ENCODE measurements around the gene ABCG1. TPM values are rescaled to one million over a fixed set of nuclear protein-coding genes. Genes with fewer than 3 reads are reported as not detected.

ABCG1 gene
- polyA plus RNA-seq, 2 of the 4 experiments (the other 2 are of a cell fraction) = 2.3 to 5.1 TPM

DNA sequence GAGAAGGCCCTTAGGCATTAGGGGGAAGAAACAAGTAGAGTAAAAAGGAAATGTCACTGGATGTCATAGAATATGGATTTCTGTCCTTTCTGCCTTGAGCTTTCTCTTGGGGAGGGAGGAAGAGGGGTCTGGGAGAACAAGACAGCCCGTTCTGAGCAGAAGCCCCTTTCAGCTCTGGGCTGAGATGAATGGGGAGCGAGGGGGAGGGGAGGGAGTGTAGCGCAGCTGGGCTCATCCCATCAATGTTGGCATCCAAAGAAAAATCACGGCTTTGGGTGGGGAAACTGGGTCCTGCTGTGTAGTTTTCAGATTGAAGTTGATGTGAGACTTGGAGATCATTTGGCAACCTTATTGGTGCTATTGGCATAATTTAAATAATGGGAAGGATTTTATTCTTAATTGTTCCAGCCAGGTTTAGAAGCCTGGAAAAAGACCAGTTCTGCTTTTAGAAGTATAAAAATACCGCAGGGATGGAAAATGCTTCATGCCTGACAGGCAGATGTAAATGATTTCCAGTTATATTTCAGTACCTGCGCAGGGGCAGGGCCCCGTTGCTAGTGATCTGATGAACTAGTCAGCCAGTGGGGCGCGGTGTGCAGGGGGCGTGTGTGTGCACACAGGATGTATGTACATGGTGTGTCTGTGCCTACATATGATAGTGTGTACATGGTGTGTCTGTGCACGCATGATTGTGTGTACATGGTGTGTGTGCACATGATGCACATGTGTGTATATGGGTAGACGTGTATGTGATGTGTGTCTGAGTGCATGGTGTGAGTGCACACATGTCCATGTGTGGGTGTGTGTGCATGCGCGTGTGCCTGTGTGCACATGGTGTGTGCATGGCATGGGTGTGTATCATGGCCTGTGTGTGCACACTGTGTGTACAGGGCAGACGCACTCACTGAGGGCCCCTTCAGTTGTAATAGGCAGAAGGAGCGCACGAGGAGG lies 36.0 kb downstream of the ABCG1 start:
- ChIA-PET POLR2A (no interaction called here), CTCF (interaction anchor here (1.3 kb wide), 1 partner anchor 109 kb away, joined by 5 read pairs; no protein-coding TSS in a partner anchor)
- WGBS (ENCODE audit: missing lambda C conversion rate) = 71% methylated on average over 16 of the region's 17 CpGs
- TF ChIP-seq RCOR1 (IDR thresholded peaks at IDR 0.05; ENCODE audit: low read depth, low read length) (no peak), CBX2 (IDR thresholded peaks at IDR 0.05; ENCODE audit: borderline replicate concordance, low read depth) (no peak), NFE2L2 (conservative IDR thresholded peaks at IDR 0.05; ENCODE audit: low read length) (no peak), HEYL (CRISPR knock-in tag; IDR thresholded peaks at IDR 0.05) (no peak), HOXB13 (CRISPR knock-in tag; IDR thresholded peaks at IDR 0.05; ENCODE audit: low read depth) (no peak), RAD21 (conservative IDR thresholded peaks at IDR 0.05 in 1 of 2, IDR thresholded peaks at IDR 0.05 in 1 of 2) (no peak), ZFP36 (IDR thresholded peaks at IDR 0.05; ENCODE audit: borderline replicate concordance, partially characterized antibody) (no peak), RARB (CRISPR knock-in tag; IDR thresholded peaks at IDR 0.05) (no peak), SREBF2 (IDR thresholded peaks at IDR 0.05) (no peak), NR3C1 (IDR thresholded peaks at IDR 0.05) (no peak), MAFK (IDR thresholded peaks at IDR 0.05; ENCODE audit: partially characterized antibody) (no peak), TFCP2L1 (CRISPR knock-in tag; IDR thresholded peaks at IDR 0.05) (no peak), TP53 (CRISPR knock-in tag; IDR thresholded peaks at IDR 0.05) (no peak), FOSB (CRISPR knock-in tag; IDR thresholded peaks at IDR 0.05) (no peak), CHD4 (IDR thresholded peaks at IDR 0.05; ENCODE audit: borderline replicate concordance) (no peak), MYC (IDR thresholded peaks at IDR 0.05; ENCODE audit: borderline replicate concordance, low read length) (no peak)
- TF ChIP-seq, protein P1, sequence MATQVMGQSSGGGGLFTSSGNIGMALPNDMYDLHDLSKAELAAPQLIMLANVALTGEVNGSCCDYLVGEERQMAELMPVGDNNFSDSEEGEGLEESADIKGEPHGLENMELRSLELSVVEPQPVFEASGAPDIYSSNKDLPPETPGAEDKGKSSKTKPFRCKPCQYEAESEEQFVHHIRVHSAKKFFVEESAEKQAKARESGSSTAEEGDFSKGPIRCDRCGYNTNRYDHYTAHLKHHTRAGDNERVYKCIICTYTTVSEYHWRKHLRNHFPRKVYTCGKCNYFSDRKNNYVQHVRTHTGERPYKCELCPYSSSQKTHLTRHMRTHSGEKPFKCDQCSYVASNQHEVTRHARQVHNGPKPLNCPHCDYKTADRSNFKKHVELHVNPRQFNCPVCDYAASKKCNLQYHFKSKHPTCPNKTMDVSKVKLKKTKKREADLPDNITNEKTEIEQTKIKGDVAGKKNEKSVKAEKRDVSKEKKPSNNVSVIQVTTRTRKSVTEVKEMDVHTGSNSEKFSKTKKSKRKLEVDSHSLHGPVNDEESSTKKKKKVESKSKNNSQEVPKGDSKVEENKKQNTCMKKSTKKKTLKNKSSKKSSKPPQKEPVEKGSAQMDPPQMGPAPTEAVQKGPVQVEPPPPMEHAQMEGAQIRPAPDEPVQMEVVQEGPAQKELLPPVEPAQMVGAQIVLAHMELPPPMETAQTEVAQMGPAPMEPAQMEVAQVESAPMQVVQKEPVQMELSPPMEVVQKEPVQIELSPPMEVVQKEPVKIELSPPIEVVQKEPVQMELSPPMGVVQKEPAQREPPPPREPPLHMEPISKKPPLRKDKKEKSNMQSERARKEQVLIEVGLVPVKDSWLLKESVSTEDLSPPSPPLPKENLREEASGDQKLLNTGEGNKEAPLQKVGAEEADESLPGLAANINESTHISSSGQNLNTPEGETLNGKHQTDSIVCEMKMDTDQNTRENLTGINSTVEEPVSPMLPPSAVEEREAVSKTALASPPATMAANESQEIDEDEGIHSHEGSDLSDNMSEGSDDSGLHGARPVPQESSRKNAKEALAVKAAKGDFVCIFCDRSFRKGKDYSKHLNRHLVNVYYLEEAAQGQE (IDR thresholded peaks at IDR 0.05) = no peak
- no peaks in the 10 kb centered on the region for H3K9me3 ChIP-seq
- no peak overlapping the region for H3K4me3 ChIP-seq
- FAIRE-seq (no peak), ATAC-seq (no peak), DNase-seq (ENCODE audit: low read depth in 1 of 2, low spot score in 1 of 2) (no peak)
- H3K27ac ChIP-seq = no peak overlapping the region
- H3K4me2 ChIP-seq = no peak overlapping the region
- H3K4me1 ChIP-seq = no peaks in the 10 kb centered on the region

GRCh38 chr21:42255825-42256224 lies 36.9 kb downstream of the ABCG1 start:
- Histone ChIP-seq H3K9me3 (no peaks in the 10 kb centered on the region), H3K4me2 (no peak overlapping the region), H3K4me3 (no peak overlapping the region), H3K4me1 (no peaks in the 10 kb centered on the region), H3K27ac (no peak overlapping the region)
- TF ChIP-seq ZFP36 (IDR thresholded peaks at IDR 0.05; ENCODE audit: borderline replicate concordance, partially characterized antibody) = no peak
- no peak for TF ChIP-seq HDAC2 (IDR thresholded peaks at IDR 0.05)
- no peak for FAIRE-seq
- ChIA-PET CTCF (no interaction called here), POLR2A (no interaction called here)
- 93% methylated on average over 2 of the region's 4 CpGs for WGBS (ENCODE audit: missing lambda C conversion rate)
- DNase-seq (ENCODE audit: low read depth in 1 of 2, low spot score in 1 of 2) = no peak
- ATAC-seq = no peak

DNA sequence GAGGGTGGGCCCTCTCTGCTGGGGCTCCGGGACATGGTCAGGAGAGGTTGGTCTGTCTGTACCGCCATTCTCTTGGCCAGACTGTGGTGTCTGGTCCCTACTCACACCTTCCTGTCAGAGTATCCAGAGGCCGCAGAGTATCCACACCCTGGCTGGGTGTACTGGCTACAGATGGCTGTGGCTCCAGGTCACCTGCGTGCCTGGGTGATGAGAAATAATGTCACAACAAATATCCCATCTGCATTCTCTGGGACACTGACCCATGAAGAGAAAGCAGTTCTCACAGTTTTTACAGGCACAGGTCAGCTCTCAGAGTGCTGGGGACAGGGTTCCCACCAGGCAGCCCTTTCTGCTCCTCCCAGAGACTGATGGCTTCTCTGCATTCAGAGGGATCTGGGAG lies 37.4 kb downstream of the ABCG1 start:
- ATAC-seq (no peak), DNase-seq (ENCODE audit: low read depth in 1 of 2, low spot score in 1 of 2) (no peak), FAIRE-seq (no peak)
- no peak overlapping the region for H3K4me2 ChIP-seq
- TF ChIP-seq CBX8 (IDR thresholded peaks at IDR 0.05) (no peak), ATOH8 (CRISPR knock-in tag; IDR thresholded peaks at IDR 0.05; ENCODE audit: low read depth) (no peak), HOXB13 (CRISPR knock-in tag; IDR thresholded peaks at IDR 0.05; ENCODE audit: low read depth) (no peak), ESRRA (IDR thresholded peaks at IDR 0.05; ENCODE audit: borderline replicate concordance, low read length) (no peak), ZSCAN20 (CRISPR knock-in tag; IDR thresholded peaks at IDR 0.05) (no peak), POLR2AphosphoS2 (conservative IDR thresholded peaks at IDR 0.05; ENCODE audit: low read length) (no peak), EHMT2 (IDR thresholded peaks at IDR 0.05; ENCODE audit: low read depth) (no peak), SREBF2 (IDR thresholded peaks at IDR 0.05) (no peak), MAZ (IDR thresholded peaks at IDR 0.05; ENCODE audit: borderline replicate concordance, low read depth, low read length) (no peak), PHF8 (IDR thresholded peaks at IDR 0.05; ENCODE audit: borderline replicate concordance, low read depth) (no peak), KDM1A (IDR thresholded peaks at IDR 0.05; ENCODE audit: low read depth) (no peak), TFCP2L1 (CRISPR knock-in tag; IDR thresholded peaks at IDR 0.05) (no peak), HDAC2 (IDR thresholded peaks at IDR 0.05) (no peak), HOXA7 (CRISPR knock-in tag; IDR thresholded peaks at IDR 0.05) (no peak)
- no peaks in the 10 kb centered on the region for H3K4me1 ChIP-seq
- no peaks in the 10 kb centered on the region for H3K9me3 ChIP-seq
- POLR2A ChIA-PET = no interaction called here
- H3K27ac ChIP-seq = no peak overlapping the region
- H3K4me3 ChIP-seq = no peak overlapping the region
- CTCF ChIA-PET = interaction anchor here (1.1 to 1.2 kb wide), 2 partner anchors 10 to 17 kb away, joined by 3 to 5 read pairs; no protein-coding TSS in a partner anchor
- 92% methylated on average over 3 of the region's 4 CpGs for WGBS (ENCODE audit: missing lambda C conversion rate)
